Testis (tissue), 3 donors: ENCODE results near the gene KCNQ1OT1. TPM values are rescaled to one million over a fixed set of nuclear protein-coding genes. Genes with fewer than 3 reads are reported as not detected.

Source experiments
- DNase-seq: peaks from one replicate; pipeline ENCODE4 v3.0.0-alpha.2; 2019
- H3K27ac ChIP-seq, 2 donors: fragments of 200-600 bp; sonication (generic); one replicate each; pipeline ENCODE4 v1.5.1; 2019
- H3K27me3 ChIP-seq: fragments of 200-600 bp; sonication (generic); one replicate; pipeline ENCODE4 v1.5.1; 2019
- H3K36me3 ChIP-seq: fragments of 200-600 bp; sonication (generic); one replicate; pipeline ENCODE4 v1.5.1; 2017; ENCODE audit warnings: low read depth; ENCODE audit errors: missing control alignments
- H3K4me1 ChIP-seq: fragments of 200-600 bp; sonication (generic); one replicate; pipeline ENCODE4 v1.5.1; 2019
- H3K4me3 ChIP-seq, 2 donors: fragments of 200-600 bp; sonication (generic); one replicate each; pipeline ENCODE4 v1.5.1; 2017 to 2019
- H3K9me3 ChIP-seq: fragments of 200-600 bp; sonication (generic); one replicate; pipeline ENCODE4 v1.5.1; 2017
- POLR2A ChIP-seq: fragments of 450-650 bp; IDR thresholded peaks from one replicate; pipeline ENCODE4 v1.6.1; 2017; ENCODE audit warnings: antibody characterized with exemption, mild to moderate bottlenecking, moderate library complexity
- WGBS, 2 donors: methylation state at CpG; one replicate each; pipeline ENCODE4 v1.1.5; 2018; 5-methylcytosine and 5-hydroxymethylcytosine counted together
- intact Hi-C: fragments of 100-400 bp; cut with DNase I; formaldehyde crosslinking; loops from one replicate; pipeline ENCODE4 v1.15.1; 2023; ENCODE audit warnings: low total_unique reads
- polyA plus RNA-seq: library from polyadenylated mRNA; stranded (reverse); fragments of 350-450 nt; fragmentation: Illumina TruSeq; extraction: RNeasy Lipid Tissue Mini Kit (QIAGEN cat#74804); gene quantifications from one replicate; pipeline ENCODE4 v1.2.3, GENCODE V29; 2014; ENCODE audit warnings: low read depth, low replicate concordance; ENCODE audit not compliant: insufficient read depth
- total RNA-seq, 2 donors: library from RNA; depleted of rRNA; stranded (reverse); fragments of >200 nt; gene quantifications; one replicate each; pipeline ENCODE4 v1.2.3, GENCODE V29; 2016
- TF ChIP-seq, protein P1 (sequence below), 3 experiments: fragments of 450-650 bp in 2 of 3; fragments of 200-600 bp in 1 of 3; sonication (generic) in 1 of 3; IDR thresholded peaks; one replicate each; pipeline ENCODE4 v1.5.1; 2016 to 2019; ENCODE audit warnings: antibody characterized with exemption in 3 of 3, mild to moderate bottlenecking in 2 of 3, moderate library complexity in 1 of 3

KCNQ1OT1 gene
- total and polyA plus RNA-seq, 3 donors from 2014 or later: 0.20 to 5.9 (median 4.0) TPM

DNA sequence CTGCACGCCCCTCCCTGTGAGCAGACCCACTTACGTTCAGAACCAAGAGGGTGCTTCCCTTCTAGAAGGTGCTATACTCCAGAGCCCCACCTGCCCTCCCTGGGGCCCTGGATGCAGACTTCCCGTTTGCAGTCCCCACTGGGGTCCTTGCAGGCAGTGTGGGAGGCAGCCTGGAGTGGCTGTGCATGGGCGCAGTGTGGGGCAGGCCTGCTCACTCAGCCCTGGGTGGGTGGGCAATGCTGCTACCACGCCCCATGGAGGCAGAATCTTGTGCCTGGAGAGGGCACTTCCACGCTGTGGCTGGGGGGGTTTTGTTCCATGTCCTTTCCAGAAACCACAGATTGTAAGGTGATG is 116.2 kb downstream of the KCNQ1OT1 start:
- Histone ChIP-seq H3K9me3 (no peaks in the 10 kb centered on the region), H3K4me1 (no peaks in the 10 kb centered on the region), H3K4me3 (no peak overlapping the region), H3K27ac (no peak overlapping the region), H3K36me3 (no peaks in the 10 kb centered on the region), H3K27me3 (no peaks in the 10 kb centered on the region)
- 90 to 95% methylated on average over 6 of the region's 6 CpGs for WGBS, 2 donors
- TF ChIP-seq POLR2A: no peak
- TF ChIP-seq, protein P1, sequence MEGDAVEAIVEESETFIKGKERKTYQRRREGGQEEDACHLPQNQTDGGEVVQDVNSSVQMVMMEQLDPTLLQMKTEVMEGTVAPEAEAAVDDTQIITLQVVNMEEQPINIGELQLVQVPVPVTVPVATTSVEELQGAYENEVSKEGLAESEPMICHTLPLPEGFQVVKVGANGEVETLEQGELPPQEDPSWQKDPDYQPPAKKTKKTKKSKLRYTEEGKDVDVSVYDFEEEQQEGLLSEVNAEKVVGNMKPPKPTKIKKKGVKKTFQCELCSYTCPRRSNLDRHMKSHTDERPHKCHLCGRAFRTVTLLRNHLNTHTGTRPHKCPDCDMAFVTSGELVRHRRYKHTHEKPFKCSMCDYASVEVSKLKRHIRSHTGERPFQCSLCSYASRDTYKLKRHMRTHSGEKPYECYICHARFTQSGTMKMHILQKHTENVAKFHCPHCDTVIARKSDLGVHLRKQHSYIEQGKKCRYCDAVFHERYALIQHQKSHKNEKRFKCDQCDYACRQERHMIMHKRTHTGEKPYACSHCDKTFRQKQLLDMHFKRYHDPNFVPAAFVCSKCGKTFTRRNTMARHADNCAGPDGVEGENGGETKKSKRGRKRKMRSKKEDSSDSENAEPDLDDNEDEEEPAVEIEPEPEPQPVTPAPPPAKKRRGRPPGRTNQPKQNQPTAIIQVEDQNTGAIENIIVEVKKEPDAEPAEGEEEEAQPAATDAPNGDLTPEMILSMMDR (IDR thresholded peaks at IDR 0.05): no peak
- intact Hi-C loops: no loop called here
- no peak for DNase-seq

DNA sequence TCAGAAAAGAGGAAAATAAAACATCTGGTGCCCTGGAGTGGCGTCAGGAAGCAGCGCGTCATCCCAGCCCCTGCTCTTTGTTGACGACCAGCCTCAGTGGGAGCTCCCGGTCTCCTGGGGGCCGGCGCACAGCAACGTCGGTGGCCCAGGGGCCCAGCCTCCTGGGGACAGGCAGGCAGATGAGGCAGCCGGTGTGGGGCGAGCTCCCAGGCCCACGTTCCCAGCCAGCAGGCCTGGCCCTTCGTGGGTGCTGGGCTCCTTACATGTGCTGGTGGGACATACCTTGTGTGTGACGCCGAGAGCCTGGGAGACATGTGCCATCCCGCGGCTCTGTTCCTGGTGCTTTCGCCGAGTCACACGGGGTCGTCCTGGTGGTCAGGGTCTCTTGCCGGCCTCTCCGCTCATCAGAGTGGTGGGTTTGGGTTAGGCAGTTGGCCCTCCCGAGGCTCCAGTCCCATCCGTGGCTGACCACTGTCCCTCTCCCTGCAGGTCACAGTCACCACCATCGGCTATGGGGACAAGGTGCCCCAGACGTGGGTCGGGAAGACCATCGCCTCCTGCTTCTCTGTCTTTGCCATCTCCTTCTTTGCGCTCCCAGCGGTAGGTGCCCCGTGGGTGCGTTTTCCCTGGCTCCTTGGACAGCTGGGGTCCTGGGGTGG is 116.7 kb downstream of the KCNQ1OT1 start:
- 84 to 95% methylated on average over 19 to 30 of the region's 33 CpGs for WGBS, 2 donors
- H3K27me3 ChIP-seq: no peaks in the 10 kb centered on the region
- H3K4me3 ChIP-seq: no peak overlapping the region
- peak; percentile 8 for DNase-seq
- no peaks in the 10 kb centered on the region for H3K36me3 ChIP-seq
- intact Hi-C loops: no loop called here
- no peak overlapping the region for H3K27ac ChIP-seq
- H3K9me3 ChIP-seq: no peaks in the 10 kb centered on the region
- H3K4me1 ChIP-seq: no peaks in the 10 kb centered on the region
- TF ChIP-seq, protein P1 (IDR thresholded peaks at IDR 0.05): no peak

DNA sequence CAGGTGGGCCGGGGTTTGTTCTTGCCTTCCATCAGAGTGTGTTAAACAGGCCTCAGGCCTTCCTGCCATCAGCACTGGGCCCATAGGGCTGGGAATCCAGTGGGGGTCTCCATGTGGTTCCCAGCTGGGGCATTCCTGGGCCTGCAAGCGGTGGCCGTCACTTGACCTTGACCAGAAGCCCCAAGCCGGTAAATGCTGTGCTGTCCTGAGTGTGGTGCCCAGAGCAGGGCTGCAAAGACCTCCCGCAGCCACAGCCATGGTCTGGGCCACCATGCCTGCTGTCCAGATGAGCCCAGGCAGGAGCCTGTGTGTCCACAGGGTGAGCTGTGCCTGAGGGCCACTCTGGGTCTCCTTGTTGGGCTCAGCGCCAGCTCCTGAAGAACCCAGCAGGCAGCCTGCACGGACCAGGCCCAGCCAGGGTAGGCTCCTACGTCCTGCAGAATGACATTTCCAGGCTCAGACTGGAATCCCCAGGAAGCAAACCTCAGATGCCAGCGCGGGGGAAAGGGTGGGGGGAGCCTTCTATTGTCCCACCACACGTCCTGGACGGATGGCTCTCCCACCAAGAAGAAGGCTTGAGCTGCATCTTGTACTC is 117.3 kb downstream of the KCNQ1OT1 start:
- no peak for DNase-seq
- intact Hi-C loops: no loop called here

DNA sequence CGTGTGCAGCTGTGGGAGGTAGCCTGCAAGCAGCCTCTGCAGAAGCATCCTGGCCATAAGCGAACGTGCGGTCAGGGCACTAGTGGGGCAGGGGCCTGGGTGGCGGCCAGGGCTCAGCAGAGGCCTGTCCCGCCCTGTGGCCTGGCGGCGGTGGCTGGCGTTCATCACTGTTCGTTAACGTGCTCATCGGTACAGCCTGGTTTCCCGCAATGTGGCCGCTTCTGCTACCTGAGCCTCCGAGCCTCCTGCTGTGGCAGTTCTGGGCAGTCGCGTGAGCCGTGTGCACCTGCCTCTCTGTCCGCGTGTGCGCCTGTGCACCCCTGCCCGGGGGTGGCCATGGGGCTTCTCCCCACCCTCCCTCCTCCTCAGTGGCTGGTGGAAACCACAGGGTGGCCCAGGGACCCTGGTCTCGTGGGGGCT is 117.9 kb downstream of the KCNQ1OT1 start:
- H3K4me1 ChIP-seq: no peaks in the 10 kb centered on the region
- H3K9me3 ChIP-seq: no peaks in the 10 kb centered on the region
- no peaks in the 10 kb centered on the region for H3K36me3 ChIP-seq
- no peak overlapping the region for H3K27ac ChIP-seq
- TF ChIP-seq, protein P1 (IDR thresholded peaks at IDR 0.05): no peak
- TF ChIP-seq POLR2A: no peak
- no peak overlapping the region for H3K4me3 ChIP-seq
- H3K27me3 ChIP-seq: no peaks in the 10 kb centered on the region
- peak; percentile 8 for DNase-seq
- 95 to 96% methylated on average over 10 to 23 of the region's 23 CpGs for WGBS, 2 donors
- intact Hi-C loops: no loop called here

More for the DNA sequence above, 117.3 kb downstream of the KCNQ1OT1 start:
- Histone ChIP-seq H3K4me3 (no peak overlapping the region), H3K27ac (no peak overlapping the region), H3K9me3 (no peaks in the 10 kb centered on the region), H3K27me3 (no peaks in the 10 kb centered on the region), H3K4me1 (no peaks in the 10 kb centered on the region), H3K36me3 (no peaks in the 10 kb centered on the region)
- WGBS, 2 donors: 83 to 94% methylated on average over 4 to 12 of the region's 12 CpGs
- no peak for TF ChIP-seq POLR2A
- TF ChIP-seq, protein P1 (IDR thresholded peaks at IDR 0.05): no peak
